ENCODE measurements around the gene KCNQ4. TPM values are rescaled to one million over a fixed set of nuclear protein-coding genes. Genes with fewer than 3 reads are reported as not detected.

Gene KCNQ4
- total and polyA plus RNA-seq, 4 experiments from 2014 or later, result 0.14 to 0.33 (median 0.20) TPM; not detected in 1

- Mint-ChIP-seq H3K36me3 (peaks cover 49 to 77% of the 10 kb centered on the region in 2 donors), H3K4me3 (no peak overlapping the region), H3K27ac (peak overlapping the region in 5 of 7 donors; percentile 7 to 73 (median 48)), H3K9me3 (peaks cover 0 to 2% (median 0%) of the 10 kb centered on the region in 8 donors), H3K4me1 (peaks cover 23 to 49% (median 30%) of the 10 kb centered on the region in 4 donors), H3K27me3 (no peaks in the 10 kb centered on the region)
- Histone ChIP-seq H3K27me3 (ENCODE audit: insufficient read depth, low read length) (no peaks in the 10 kb centered on the region), H3K4me1 (ENCODE audit: insufficient read depth, low read length) (peaks cover 25% of the 10 kb centered on the region), H3K36me3 (ENCODE audit: insufficient read depth, low read length) (peaks cover 72% of the 10 kb centered on the region), H3K27ac (ENCODE audit: low read depth, low read length) (no peak overlapping the region), H3K9me3 (ENCODE audit: control insufficient read depth in 1 of 2, low read length in 2 of 2) (no peaks in the 10 kb centered on the region), H3K4me3 (ENCODE audit: low read length in 2 of 2) (no peak overlapping the region)
- intact Hi-C loops (cut with micrococcal nuclease), result no loop called here
- ChIA-PET CTCF (ENCODE audit: partially characterized antibody) (interaction anchor here (0.6 to 4.2 kb wide), 3 partner anchors 12 to 177 kb away, joined by 3 to 58 read pairs (median 4); no protein-coding TSS in a partner anchor), POLR2A (ENCODE audit: partially characterized antibody) (no interaction called here)
- DNase-seq, result no peak
Observed at GRCh38 chr1:40762144-40762923, 21.3 kb upstream of the KCNQ4 start.

GRCh38 chr1:40763742-40764532 lies 19.6 kb upstream of the KCNQ4 start:
- Histone ChIP-seq H3K27ac (ENCODE audit: low read depth, low read length) (peak overlapping the region; percentile 12), H3K9me3 (ENCODE audit: control insufficient read depth in 1 of 2, low read length in 2 of 2) (no peaks in the 10 kb centered on the region), H3K36me3 (ENCODE audit: insufficient read depth, low read length) (peaks cover 71% of the 10 kb centered on the region), H3K27me3 (ENCODE audit: insufficient read depth, low read length) (no peaks in the 10 kb centered on the region), H3K4me1 (ENCODE audit: insufficient read depth, low read length) (peaks cover 25% of the 10 kb centered on the region), H3K4me3 (ENCODE audit: low read length in 2 of 2) (no peak overlapping the region)
- H3K36me3 Mint-ChIP-seq, result peaks cover 50 to 78% of the 10 kb centered on the region in 2 donors
- H3K4me1 Mint-ChIP-seq, result peaks cover 23 to 49% (median 30%) of the 10 kb centered on the region in 4 donors
- H3K9me3 Mint-ChIP-seq, result peaks cover 0 to 2% (median 0%) of the 10 kb centered on the region in 8 donors
- peak overlapping the region; percentile 18 to 73 (median 64) for H3K4me3 Mint-ChIP-seq
- H3K27me3 Mint-ChIP-seq, result no peaks in the 10 kb centered on the region
- intact Hi-C loops (cut with micrococcal nuclease), result no loop called here
- DNase-seq, result peak in 3 of 5 donors; percentile 6 to 26 (median 17)
- POLR2A ChIA-PET (ENCODE audit: partially characterized antibody), result interaction anchor here (1.0 to 1.6 kb wide), 3 partner anchors 19 to 99 kb away, joined by 3 to 5 read pairs (median 5); partner anchors contain the start of genes CITED4 and NFYC
- CTCF ChIA-PET (ENCODE audit: partially characterized antibody), result interaction anchor here (1.0 to 4.2 kb wide), 5 partner anchors 11 to 189 kb away, joined by 3 to 58 read pairs (median 4); no protein-coding TSS in a partner anchor
- H3K27ac Mint-ChIP-seq, result peak overlapping the region; percentile 20 to 96 (median 88)

GRCh38 chr1:40764981-40765380 lies 18.6 kb upstream of the KCNQ4 start:
- intact Hi-C loops (cut with micrococcal nuclease), result no loop called here
- H3K4me3 Mint-ChIP-seq, result no peak overlapping the region
- peak overlapping the region in 5 of 7 donors; percentile 7 to 80 (median 52) for H3K27ac Mint-ChIP-seq
- no peak overlapping the region for H3K4me3 ChIP-seq (ENCODE audit: low read length in 2 of 2)
- POLR2A ChIA-PET (ENCODE audit: partially characterized antibody), result interaction anchor here (1.0 to 1.6 kb wide), 3 partner anchors 18 to 98 kb away, joined by 3 to 5 read pairs (median 5); partner anchors contain the start of genes CITED4 and NFYC
- no peak overlapping the region for H3K27ac ChIP-seq (ENCODE audit: low read depth, low read length)
- peaks cover 0 to 2% (median 0%) of the 10 kb centered on the region in 8 donors for H3K9me3 Mint-ChIP-seq
- peaks cover 25% of the 10 kb centered on the region for H3K4me1 ChIP-seq (ENCODE audit: insufficient read depth, low read length)
- H3K36me3 Mint-ChIP-seq, result peaks cover 53 to 82% of the 10 kb centered on the region in 2 donors
- no peaks in the 10 kb centered on the region for H3K27me3 ChIP-seq (ENCODE audit: insufficient read depth, low read length)
- CTCF ChIA-PET (ENCODE audit: partially characterized antibody), result interaction anchor here (0.6 to 4.2 kb wide), 8 partner anchors 9 to 530 kb away, joined by 3 to 58 read pairs (median 4); no protein-coding TSS in a partner anchor
- H3K9me3 ChIP-seq (ENCODE audit: control insufficient read depth in 1 of 2, low read length in 2 of 2), result no peaks in the 10 kb centered on the region
- no peak for DNase-seq
- no peaks in the 10 kb centered on the region for H3K27me3 Mint-ChIP-seq
- peaks cover 19 to 44% (median 27%) of the 10 kb centered on the region in 4 donors for H3K4me1 Mint-ChIP-seq
- peaks cover 74% of the 10 kb centered on the region for H3K36me3 ChIP-seq (ENCODE audit: insufficient read depth, low read length)

GRCh38 chr1:40766017-40766416 lies 17.6 kb upstream of the KCNQ4 start:
- Histone ChIP-seq H3K27ac (ENCODE audit: low read depth, low read length) (no peak overlapping the region), H3K27me3 (ENCODE audit: insufficient read depth, low read length) (no peaks in the 10 kb centered on the region), H3K4me1 (ENCODE audit: insufficient read depth, low read length) (peaks cover 25% of the 10 kb centered on the region), H3K36me3 (ENCODE audit: insufficient read depth, low read length) (peaks cover 75% of the 10 kb centered on the region), H3K4me3 (ENCODE audit: low read length in 2 of 2) (no peak overlapping the region), H3K9me3 (ENCODE audit: control insufficient read depth in 1 of 2, low read length in 2 of 2) (no peaks in the 10 kb centered on the region)
- H3K36me3 Mint-ChIP-seq, result peaks cover 61 to 87% of the 10 kb centered on the region in 2 donors
- intact Hi-C loops (cut with micrococcal nuclease), result no loop called here
- H3K27me3 Mint-ChIP-seq, result no peaks in the 10 kb centered on the region
- no peak for DNase-seq
- peak overlapping the region in 4 of 7 donors; percentile 18 to 85 (median 63) for H3K27ac Mint-ChIP-seq
- H3K4me1 Mint-ChIP-seq, result peaks cover 19 to 40% (median 27%) of the 10 kb centered on the region in 4 donors
- ChIA-PET POLR2A (ENCODE audit: partially characterized antibody) (no interaction called here), CTCF (ENCODE audit: partially characterized antibody) (interaction anchor here (1.3 to 4.2 kb wide), 3 partner anchors 8 to 185 kb away, joined by 4 to 58 read pairs (median 5); no protein-coding TSS in a partner anchor)
- H3K4me3 Mint-ChIP-seq, result no peak overlapping the region
- peaks cover 0 to 2% (median 0%) of the 10 kb centered on the region in 8 donors for H3K9me3 Mint-ChIP-seq

- Mint-ChIP-seq H3K27me3 (no peaks in the 10 kb centered on the region), H3K36me3 (peaks cover 62 to 86% of the 10 kb centered on the region in 2 donors), H3K4me3 (no peak overlapping the region), H3K27ac (peak overlapping the region in 1 of 7 donors; percentile 68), H3K4me1 (peaks cover 18 to 35% (median 26%) of the 10 kb centered on the region in 4 donors), H3K9me3 (peaks cover 0 to 2% (median 0%) of the 10 kb centered on the region in 8 donors)
- intact Hi-C loops (cut with micrococcal nuclease), result no loop called here
- H3K27ac ChIP-seq (ENCODE audit: low read depth, low read length), result no peak overlapping the region
- H3K36me3 ChIP-seq (ENCODE audit: insufficient read depth, low read length), result peaks cover 74% of the 10 kb centered on the region
- no peaks in the 10 kb centered on the region for H3K9me3 ChIP-seq (ENCODE audit: control insufficient read depth in 1 of 2, low read length in 2 of 2)
- no peak for DNase-seq
- H3K4me1 ChIP-seq (ENCODE audit: insufficient read depth, low read length), result peaks cover 25% of the 10 kb centered on the region
- H3K4me3 ChIP-seq (ENCODE audit: low read length in 2 of 2), result no peak overlapping the region
- no peaks in the 10 kb centered on the region for H3K27me3 ChIP-seq (ENCODE audit: insufficient read depth, low read length)
- POLR2A ChIA-PET (ENCODE audit: partially characterized antibody), result interaction anchor here (1.1 kb wide), 1 partner anchor 11 kb away, joined by 3 read pairs; no protein-coding TSS in a partner anchor
- CTCF ChIA-PET (ENCODE audit: partially characterized antibody), result interaction anchor here (1.8 kb wide), 1 partner anchor 185 kb away, joined by 4 read pairs; no protein-coding TSS in a partner anchor
Observed at GRCh38 chr1:40766560-40766959, 17.0 kb upstream of the KCNQ4 start.

- Histone ChIP-seq H3K4me1 (ENCODE audit: insufficient read depth, low read length) (peaks cover 15% of the 10 kb centered on the region), H3K36me3 (ENCODE audit: insufficient read depth, low read length) (peaks cover 68% of the 10 kb centered on the region), H3K9me3 (ENCODE audit: control insufficient read depth in 1 of 2, low read length in 2 of 2) (no peaks in the 10 kb centered on the region), H3K27me3 (ENCODE audit: insufficient read depth, low read length) (no peaks in the 10 kb centered on the region), H3K27ac (ENCODE audit: low read depth, low read length) (no peak overlapping the region), H3K4me3 (ENCODE audit: low read length in 2 of 2) (no peak overlapping the region)
- peaks cover 60 to 85% of the 10 kb centered on the region in 2 donors for H3K36me3 Mint-ChIP-seq
- no peak overlapping the region for H3K4me3 Mint-ChIP-seq
- intact Hi-C loops (cut with micrococcal nuclease), result no loop called here
- peaks cover 0 to 2% (median 0%) of the 10 kb centered on the region in 8 donors for H3K9me3 Mint-ChIP-seq
- CTCF ChIA-PET (ENCODE audit: partially characterized antibody), result interaction anchor here (0.9 kb wide), 1 partner anchor 81 kb away, joined by 3 read pairs; no protein-coding TSS in a partner anchor
- POLR2A ChIA-PET (ENCODE audit: partially characterized antibody), result no interaction called here
- peaks cover 11 to 19% (median 16%) of the 10 kb centered on the region in 4 donors for H3K4me1 Mint-ChIP-seq
- H3K27ac Mint-ChIP-seq, result peak overlapping the region in 1 of 7 donors; percentile 61
- H3K27me3 Mint-ChIP-seq, result no peaks in the 10 kb centered on the region
- DNase-seq, result no peak
Observed at GRCh38 chr1:40768146-40768990, 15.2 kb upstream of the KCNQ4 start.
